HG03558 (cell line): ENCODE results near the gene NYNRIN.
"Not testable (repeated sequence)": the region's sequence is repeated elsewhere in the genome, so short reads cannot be mapped to it uniquely, and the experiment has no call there.

ENCODE experiments used
- ATAC-seq: cut with Tn5 transposase; IDR thresholded peaks from one replicate; pipeline ENCODE4 v1.9.1; 2021; ENCODE audit warnings: moderate number of reproducible peaks; ENCODE audit not compliant: unreplicated experiment; ENCODE audit errors: extremely low read depth

Gene NYNRIN

GRCh38 chr14:24440606-24441399, 42.0 kb downstream of the NYNRIN start:
- ATAC-seq = no peak

- ATAC-seq = no peak
Measured at GRCh38 chr14:24441485-24441884, 42.7 kb downstream of the NYNRIN start.

- no peak for ATAC-seq
Measured at GRCh38 chr14:24441904-24442239, 43.1 kb downstream of the NYNRIN start.

DNA sequence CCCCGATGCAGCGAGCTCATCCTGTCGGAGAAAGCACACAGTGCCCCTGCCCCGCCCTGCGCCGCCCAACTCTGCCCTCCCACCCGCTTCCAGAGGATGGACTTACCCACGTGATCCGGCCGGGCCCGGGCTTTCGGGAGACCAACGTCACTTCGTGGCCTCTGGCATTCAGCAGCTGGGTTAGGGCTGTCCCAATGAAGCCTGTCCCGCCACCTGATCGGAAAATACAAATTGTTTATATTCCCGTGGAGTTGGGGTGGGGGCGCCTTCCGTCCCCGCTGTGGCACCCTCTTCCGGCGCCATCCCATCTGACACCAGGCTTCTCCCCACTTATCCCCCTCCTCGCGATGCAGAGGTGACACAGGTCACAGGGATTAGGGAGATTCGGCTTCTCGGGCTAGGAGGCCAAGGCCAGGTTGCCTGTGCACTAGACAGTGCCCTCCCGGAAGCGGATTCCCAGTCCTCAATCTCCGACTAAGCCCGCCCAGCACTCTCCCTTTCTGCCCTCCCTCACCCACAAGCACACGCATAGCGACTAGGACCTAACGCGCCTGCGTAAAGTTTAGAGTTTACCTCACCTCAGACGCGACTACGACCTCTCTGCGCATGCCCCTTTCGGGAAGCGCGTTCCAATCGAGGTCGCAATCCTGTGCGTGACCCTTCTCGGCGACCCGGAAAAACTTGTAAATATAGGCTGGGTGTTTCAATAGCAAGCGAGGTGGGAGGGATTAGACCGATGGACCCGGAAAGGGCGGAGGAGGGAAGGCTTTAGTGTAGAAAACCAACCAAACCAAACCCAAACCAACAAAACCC, 43.6 kb downstream of the NYNRIN start, which contains the start of gene SDR39U1:
TSS of gene SDR39U1 (minus strand) at position 537 of the 813 bp plus-strand sequence. CDS start at position 530, 7 bp downstream.
- ATAC-seq = peak; percentile 87

GRCh38 chr14:24443053-24443665, 44.4 kb downstream of the NYNRIN start:
- no peak for ATAC-seq

DNA sequence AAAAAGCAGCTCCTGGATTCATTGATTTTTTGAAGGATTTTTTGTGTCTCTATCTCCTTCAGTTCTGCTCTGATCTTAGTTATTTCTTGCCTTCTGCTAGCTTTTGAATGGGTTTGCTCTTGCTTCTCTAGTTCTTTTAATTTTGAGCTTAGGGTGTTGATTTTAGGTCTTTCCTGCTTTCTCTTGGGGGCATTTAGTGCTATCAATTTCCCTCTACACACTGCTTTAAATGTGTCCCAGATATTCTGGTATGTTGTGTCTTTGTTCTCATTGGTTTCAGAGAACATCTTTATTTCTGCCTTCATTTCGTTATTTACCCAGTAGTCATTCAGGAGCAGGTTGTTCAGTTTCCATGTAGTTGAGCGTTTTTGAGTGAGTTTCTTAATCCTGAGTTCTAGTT, 52.0 kb downstream of the NYNRIN start:
- ATAC-seq = not testable (repeated sequence)

DNA sequence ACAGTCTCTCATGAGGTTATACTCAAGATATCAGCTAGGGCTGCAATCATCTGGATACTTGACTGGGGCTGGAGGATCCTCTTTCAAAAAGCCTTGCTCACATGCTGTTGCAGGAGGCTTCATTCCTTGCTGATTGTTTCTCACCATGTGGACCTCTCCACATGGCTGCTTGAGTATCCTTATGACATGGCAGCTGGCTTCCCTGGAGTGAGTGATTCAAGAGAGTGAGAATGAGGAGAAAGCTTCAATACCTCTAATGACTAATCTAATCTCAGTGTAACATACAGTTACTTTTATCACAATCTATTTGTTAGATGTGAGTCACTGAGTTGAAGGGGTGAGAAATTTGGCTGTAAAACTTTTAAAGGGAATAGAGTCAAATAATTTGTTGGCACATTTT, 58.2 kb downstream of the NYNRIN start:
- no peak for ATAC-seq

DNA sequence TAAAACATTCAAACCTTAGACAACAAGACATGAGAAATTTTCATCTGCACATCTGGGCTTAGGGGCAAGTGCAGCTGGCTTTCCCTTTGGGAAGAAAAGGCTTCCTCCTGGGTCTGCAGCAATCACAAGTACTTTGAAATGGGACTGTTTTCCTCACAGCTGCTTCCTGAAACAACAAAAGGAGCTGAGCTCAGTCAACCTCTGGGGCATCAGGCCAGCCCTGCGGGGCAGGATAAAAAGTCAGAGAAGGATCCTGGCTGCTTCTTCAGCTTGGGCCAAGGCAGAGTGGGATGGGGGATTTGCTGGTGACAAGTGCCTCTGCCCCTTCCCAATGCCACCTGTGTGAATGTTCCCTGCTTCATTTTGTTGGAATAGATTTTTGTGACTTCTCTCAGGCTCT, 59.9 kb downstream of the NYNRIN start:
- ATAC-seq = no peak

GRCh38 chr14:24459331-24459730, 60.5 kb downstream of the NYNRIN start:
- no peak for ATAC-seq

GRCh38 chr14:24461336-24461735, 62.5 kb downstream of the NYNRIN start:
- no peak for ATAC-seq

GRCh38 chr14:24463017-24463883, 64.4 kb downstream of the NYNRIN start:
- no peak for ATAC-seq

DNA sequence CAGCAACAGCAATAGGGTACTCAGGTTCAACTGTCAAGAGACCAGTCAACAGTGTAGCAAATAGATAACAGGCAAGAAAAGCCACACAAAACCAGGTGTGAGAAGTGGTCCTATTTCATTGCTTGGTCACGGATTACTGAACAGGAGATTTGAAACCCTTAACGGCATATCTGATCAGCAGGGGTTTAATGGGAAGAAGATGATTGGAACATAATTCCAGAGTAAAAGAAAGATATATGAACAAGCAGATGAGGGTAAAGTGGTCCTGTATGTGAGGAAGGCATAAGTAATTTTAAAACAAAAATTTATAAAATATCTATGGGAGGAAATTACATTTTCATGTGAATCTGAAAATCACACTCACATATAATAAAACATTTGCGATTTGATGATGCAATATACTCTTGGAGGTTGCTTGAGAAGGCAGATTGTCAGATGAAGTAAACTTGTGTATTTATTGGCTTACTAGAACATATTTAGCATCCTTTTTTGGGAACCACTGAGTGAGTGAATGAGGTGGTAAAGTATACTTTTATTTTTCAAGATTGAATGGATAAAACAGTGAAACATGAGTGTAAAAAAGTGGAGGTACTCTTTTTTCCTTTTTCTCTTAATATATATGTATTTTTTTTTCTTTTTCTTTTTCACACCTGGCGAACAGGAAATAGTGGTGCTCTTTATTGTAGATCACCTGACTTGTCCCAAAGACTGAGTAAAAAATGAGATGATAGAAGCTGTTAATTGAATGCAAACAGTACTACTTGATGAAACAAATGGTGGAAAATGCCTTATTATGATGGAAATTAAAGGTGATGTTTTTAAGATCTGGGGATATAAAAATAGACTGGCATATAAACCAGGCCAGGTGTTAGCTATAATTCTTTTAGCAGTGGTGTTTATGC, 65.3 kb downstream of the NYNRIN start:
- no peak for ATAC-seq

DNA sequence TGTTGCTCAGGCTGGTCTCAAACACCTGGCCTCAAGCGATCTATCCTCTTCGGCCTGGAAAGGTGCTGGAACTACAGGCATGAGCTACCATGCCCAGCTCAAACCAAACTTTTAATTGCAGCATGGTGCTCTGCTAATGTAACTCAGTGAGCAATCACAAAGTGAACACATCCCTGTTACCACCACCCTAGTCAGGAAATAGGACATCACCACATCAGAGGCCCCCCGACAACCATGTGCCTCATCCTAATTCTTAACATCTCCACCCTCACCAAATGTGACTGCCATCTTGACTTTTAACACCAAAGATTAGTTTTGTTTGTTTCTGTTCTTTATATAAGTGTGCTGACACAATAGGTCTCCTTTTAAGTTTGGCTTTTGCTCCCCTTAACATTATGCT, 66.6 kb downstream of the NYNRIN start:
- ATAC-seq = no peak

DNA sequence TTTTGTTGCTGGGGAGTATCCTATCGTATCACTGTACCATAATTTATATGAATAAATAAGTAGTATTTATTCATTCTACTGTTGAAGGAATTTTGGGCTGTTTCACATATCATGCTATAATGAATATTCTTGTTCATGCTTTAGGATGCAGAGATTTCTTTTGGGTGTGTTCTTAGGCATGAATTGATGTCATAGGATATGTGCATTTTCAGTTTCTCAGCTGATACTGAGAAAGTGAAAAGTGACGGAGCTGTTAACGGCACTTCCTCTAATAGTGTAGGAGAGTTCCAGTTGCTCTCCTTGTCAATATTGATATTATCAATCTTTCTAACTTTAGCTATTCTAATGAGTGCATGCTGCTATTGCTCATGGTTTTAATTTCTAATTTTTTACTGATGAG, 67.0 kb downstream of the NYNRIN start:
- ATAC-seq = no peak
